ENCODE results near the gene SORCS3.
A peak's percentile ranks its signal among the peaks of the same experiment; 100 is the strongest.

SORCS3 gene

GRCh38 chr10:104641187-104641936 lies at the start of gene SORCS3:
SORCS3 (plus strand) TSS chr10:104641290.
- DNase-seq = no peak

GRCh38 chr10:104591441-104591840 lies 49.6 kb upstream of the SORCS3 start:
- no peak for DNase-seq

- DNase-seq = no peak
These were observed 39.9 kb upstream of the SORCS3 start for GRCh38 chr10:104601166-104601565.

GRCh38 chr10:104608091-104608828 lies 32.8 kb upstream of the SORCS3 start:
- no peak for DNase-seq

GRCh38 chr10:104612571-104613205 lies 28.4 kb upstream of the SORCS3 start:
- DNase-seq = no peak

GRCh38 chr10:104613406-104613805 lies 27.7 kb upstream of the SORCS3 start:
- no peak for DNase-seq

- DNase-seq = peak in 1 of 2 donors; percentile 29
These were observed 26.8 kb upstream of the SORCS3 start for GRCh38 chr10:104614245-104614831.

- no peak for DNase-seq
These were observed 26.0 kb upstream of the SORCS3 start for GRCh38 chr10:104615136-104615535.

- no peak for DNase-seq
These were observed 23.3 kb upstream of the SORCS3 start for GRCh38 chr10:104617831-104618230.

GRCh38 chr10:104622175-104622574 lies 18.9 kb upstream of the SORCS3 start:
- no peak for DNase-seq

- peak in 1 of 2 donors; percentile 16 for DNase-seq
These were observed 18.4 kb upstream of the SORCS3 start for GRCh38 chr10:104622598-104623209.

GRCh38 chr10:104630731-104631130 lies 10.4 kb upstream of the SORCS3 start:
- no peak for DNase-seq

- no peak for DNase-seq
These were observed 9.1 kb upstream of the SORCS3 start for GRCh38 chr10:104631946-104632345.

GRCh38 chr10:104638861-104639589 lies 2.1 kb upstream of the SORCS3 start:
- no peak for DNase-seq

GRCh38 chr10:104639590-104640338 lies 1.3 kb upstream of the SORCS3 start:
- DNase-seq = no peak

- no peak for DNase-seq
These were observed 527 bp upstream of the SORCS3 start for GRCh38 chr10:104640339-104641186.

GRCh38 chr10:104641937-104642657 lies 1.0 kb downstream of the SORCS3 start:
- DNase-seq = no peak

- DNase-seq = no peak
These were observed 1.7 kb downstream of the SORCS3 start for GRCh38 chr10:104642658-104643302.

- DNase-seq = no peak
These were observed 2.2 kb downstream of the SORCS3 start for GRCh38 chr10:104643303-104643663.
